Spleen (tissue), 7 donors: ENCODE measurements around the gene ANKDD1A.

Experiments used
- CTCF ChIP-seq, 11 experiments: fragments of 200-600 bp in 7 of 11; fragments of 450-650 bp in 4 of 11; sonication (generic) in 4 of 11; IDR thresholded peaks in 8 of 11; conservative IDR thresholded peaks in 3 of 11; 1 replicate in 7 of 11; 2 replicates in 4 of 11; pipeline versions ENCODE4 v1.4.0 to v1.8.0; 2016 to 2021; ENCODE audit warnings: antibody characterized with exemption in 11 of 11, inconsistent platforms in 4 of 11, mild to moderate bottlenecking in 1 of 11
- POLR2A ChIP-seq, 3 donors: fragments of 450-650 bp; IDR thresholded peaks; one replicate each; pipeline ENCODE4 v1.5.1; 2017; ENCODE audit warnings: antibody characterized with exemption in 3 of 3, mild to moderate bottlenecking in 1 of 3
- donor health status: DM: no; HTN: no; CAD: no; lungs with moderate emphysema.
- donor health status: DM: no; HTN: no; CAD: no.
- donor health status: DM: no; HTN: no; CAD: no.

GRCh38 chr15:64883100-64883581 lies 28.6 kb upstream of the ANKDD1A start:
- no peak for TF ChIP-seq CTCF (IDR thresholded peaks at IDR 0.05 in 8 of 11, conservative IDR thresholded peaks at IDR 0.05 in 3 of 11)
- TF ChIP-seq POLR2A (IDR thresholded peaks at IDR 0.05), result no peak
